GM21737 (cell line): ENCODE measurements around the gene ZNF317.
"Not testable (repeated sequence)": the region's sequence is repeated elsewhere in the genome, so short reads cannot be mapped to it uniquely, and the experiment has no call there.

Source experiments
- ATAC-seq: cut with Tn5 transposase; IDR thresholded peaks from one replicate; pipeline ENCODE4 v1.9.1; 2021; ENCODE audit warnings: mild to moderate bottlenecking, moderate library complexity; ENCODE audit not compliant: unreplicated experiment

ZNF317 gene

GRCh38 chr19:9171393-9171991 is 31.3 kb downstream of the ZNF317 start:
- no peak for ATAC-seq

DNA sequence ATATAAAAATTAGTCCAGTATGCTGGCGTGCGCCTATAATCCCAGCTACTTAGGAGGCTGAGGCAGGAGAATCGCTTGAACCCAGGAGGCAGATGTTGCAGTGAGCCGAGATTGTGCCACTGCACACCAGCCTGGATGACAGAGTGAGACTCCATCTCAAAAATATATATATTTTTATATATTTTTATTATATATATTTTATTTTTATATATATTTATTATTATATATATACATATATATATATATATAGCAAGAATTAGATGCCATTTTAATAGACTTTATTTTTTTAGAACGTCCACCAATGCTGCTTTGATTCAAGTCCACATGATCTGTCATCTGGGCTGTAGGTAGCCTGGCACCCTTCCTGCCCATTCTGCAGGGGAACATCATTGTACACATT is 35.1 kb downstream of the ZNF317 start:
- no peak for ATAC-seq

- ATAC-seq = no peak
Measured at GRCh38 chr19:9178901-9179300, 38.7 kb downstream of the ZNF317 start, which contains the start of gene OR7D2. OR7D2 (plus strand) TSS chr19:9178979; CDS start chr19:9185782, 6,803 bp downstream.

DNA sequence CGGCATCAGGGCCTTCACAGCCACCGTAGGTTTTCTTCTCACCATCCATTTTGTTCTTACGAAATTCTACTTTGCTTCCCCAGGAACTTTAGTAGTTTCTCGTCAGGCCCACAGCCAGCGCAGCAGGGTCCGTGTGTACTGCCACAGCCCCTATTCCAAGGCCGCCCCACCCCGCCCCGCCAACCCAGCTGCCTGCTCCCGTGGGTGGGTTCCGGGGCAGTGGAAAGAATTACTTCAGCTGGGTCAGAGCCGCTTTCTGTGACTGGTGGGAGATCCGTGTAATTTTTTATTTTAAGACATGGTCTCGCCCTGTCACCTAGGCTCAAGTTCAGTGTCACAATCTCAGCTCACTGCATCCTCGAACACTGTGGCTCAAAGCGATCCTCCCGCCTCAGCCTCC is 42.8 kb downstream of the ZNF317 start:
- ATAC-seq = no peak

DNA sequence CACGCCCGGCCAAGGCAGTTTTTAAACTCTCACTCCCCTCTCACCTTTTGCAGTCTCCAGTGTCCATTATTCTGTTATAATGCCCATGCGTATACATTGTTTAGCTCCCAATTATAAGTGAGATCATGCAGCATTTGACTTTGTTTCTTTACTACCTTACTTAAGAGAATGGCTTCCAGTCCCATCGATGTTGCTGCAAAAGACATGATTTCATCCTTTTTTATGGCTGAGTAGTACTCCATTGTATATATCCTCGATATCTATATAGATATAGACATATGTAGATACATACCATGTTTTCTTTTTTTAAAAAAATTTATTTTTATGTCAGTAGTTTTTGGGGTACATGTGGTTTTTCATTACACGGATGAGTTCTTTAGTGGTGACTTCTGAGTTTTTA is 47.0 kb downstream of the ZNF317 start:
- no peak for ATAC-seq

- ATAC-seq = no peak
Measured at GRCh38 chr19:9189535-9189934, 49.3 kb downstream of the ZNF317 start.

DNA sequence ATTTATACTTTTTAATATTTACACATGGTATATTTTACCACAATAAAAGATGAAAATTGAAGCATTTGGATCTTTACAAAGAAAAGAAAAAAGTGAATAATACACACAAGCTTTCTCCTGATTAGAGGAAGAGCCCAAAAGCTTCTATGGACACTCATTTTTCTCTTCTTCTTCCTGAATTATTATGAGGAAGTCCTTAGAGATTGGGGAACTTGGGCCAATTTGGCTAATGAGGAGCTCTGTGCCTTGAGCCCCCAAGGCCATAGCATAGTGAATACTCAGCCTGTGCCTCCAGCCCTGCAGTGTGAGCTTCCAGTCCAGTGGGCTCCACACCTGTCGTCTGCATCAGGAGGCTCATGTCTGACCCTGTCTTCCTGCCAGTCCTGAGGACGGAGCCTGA is 57.8 kb downstream of the ZNF317 start:
- ATAC-seq = not testable (repeated sequence)

- no peak for ATAC-seq
Measured at GRCh38 chr19:9205501-9206113, 65.4 kb downstream of the ZNF317 start.
